H1 (cell line): ENCODE results near the gene COL19A1. TPM values are rescaled to one million over a fixed set of nuclear protein-coding genes. Genes with fewer than 3 reads are reported as not detected.

Experiments used
- CTCF ChIA-PET: fragments of 300-600 bp; sonication (Branson Sonifier 250); formaldehyde crosslinking; loops from one replicate; lab custom pipeline; 2021; ENCODE audit not compliant: partially characterized antibody; lab: Charles Lee
- POLR2A ChIA-PET: fragments of 300-600 bp; sonication (Branson Sonifier 250); formaldehyde crosslinking; loops from one replicate; lab custom pipeline; 2021; ENCODE audit warnings: inconsistent platforms; ENCODE audit not compliant: partially characterized antibody; lab: Charles Lee
- DNase-seq, 2 experiments: peaks; one replicate each; pipeline versions ENCODE4 v3.0.0 to v3.0.0-alpha.2; 2010 to 2022; ENCODE audit warnings: low spot score in 2 of 2, low read depth in 1 of 2, mixed read lengths in 1 of 2
- FAIRE-seq: peaks from 2 replicates; lab custom pipeline; 2011; peaks lifted over from hg19 to GRCh38; lab: Jason Lieb, UNC
- H2AFZ ChIP-seq: 2 replicates; pipeline ENCODE4 v1.8.1; 2012; ENCODE audit warnings: low read length, inconsistent platforms
- H2AK5ac ChIP-seq: 2 replicates; pipeline ENCODE4 v1.6.1; 2013; ENCODE audit warnings: low read depth, low read length
- H2BK120ac ChIP-seq: replicated peaks from 2 replicates; pipeline ENCODE3; 2013; ENCODE audit warnings: low read depth, low read length, inconsistent platforms
- H2BK12ac ChIP-seq: 2 replicates; pipeline ENCODE4 v1.6.1; 2013; ENCODE audit warnings: low read depth, low read length
- H2BK15ac ChIP-seq: 2 replicates; pipeline ENCODE4 v1.6.1; 2013; ENCODE audit warnings: low read length
- H2BK20ac ChIP-seq: 2 replicates; pipeline ENCODE4 v1.6.1; 2013; ENCODE audit warnings: low read length
- H2BK5ac ChIP-seq: 2 replicates; pipeline ENCODE4 v1.6.1; 2013; ENCODE audit warnings: low read depth, low read length
- H3K14ac ChIP-seq: 2 replicates; pipeline ENCODE4 v1.6.1; 2013; ENCODE audit warnings: inconsistent platforms; ENCODE audit not compliant: insufficient read length
- H3K18ac ChIP-seq: 2 replicates; pipeline ENCODE4 v1.6.1; 2013; ENCODE audit warnings: low read length; ENCODE audit errors: extremely low read depth
- H3K23ac ChIP-seq: 2 replicates; pipeline ENCODE4 v1.6.1; 2013; ENCODE audit warnings: inconsistent platforms; ENCODE audit not compliant: insufficient read length
- H3K23me2 ChIP-seq: 2 replicates; pipeline ENCODE4 v1.6.1; 2013; ENCODE audit warnings: low read depth, low read length
- H3K27ac ChIP-seq: 2 replicates; pipeline ENCODE4 v1.6.1; 2011; ENCODE audit warnings: low read depth, low read length, inconsistent platforms
- H3K27me3 ChIP-seq, 4 experiments: replicated peaks in 1 of 4; 1 replicate in 1 of 4; 2 replicates in 3 of 4; pipeline versions ENCODE4 v1.6.1 to v1.8.1; 2011 to 2013; ENCODE audit warnings: low read length in 3 of 4, mild to moderate bottlenecking in 3 of 4, inconsistent platforms in 2 of 4, mixed read lengths in 2 of 4, moderate library complexity in 1 of 4; ENCODE audit not compliant: control insufficient read depth in 3 of 4, insufficient read depth in 3 of 4; ENCODE audit errors: extremely low read depth in 1 of 4
- H3K36me3 ChIP-seq, 4 experiments: 2 replicates each; pipeline versions ENCODE4 v1.6.1 to v1.8.1; 2011 to 2013; ENCODE audit warnings: mild to moderate bottlenecking in 4 of 4, low read length in 3 of 4, moderate library complexity in 2 of 4, control low read depth in 1 of 4, inconsistent platforms in 1 of 4; ENCODE audit not compliant: insufficient read depth in 4 of 4, control insufficient read depth in 2 of 4
- H3K4ac ChIP-seq: replicated peaks from 2 replicates; pipeline ENCODE3; 2013; ENCODE audit warnings: low read length, low read depth, mixed read lengths, inconsistent platforms; ENCODE audit not compliant: insufficient read length
- H3K4me1 ChIP-seq, 4 experiments: replicated peaks in 1 of 4; 1 replicate in 1 of 4; 2 replicates in 3 of 4; pipeline versions ENCODE4 v1.6.1 to v1.8.1; 2011 to 2013; ENCODE audit warnings: low read length in 3 of 4, inconsistent platforms in 2 of 4, mixed read lengths in 1 of 4; ENCODE audit not compliant: insufficient read depth in 4 of 4, control insufficient read depth in 3 of 4
- H3K4me2 ChIP-seq, 2 experiments: 2 replicates each; pipeline versions ENCODE4 v1.6.1 to v1.8.1; 2011 to 2013; ENCODE audit warnings: low read depth in 2 of 2, low read length in 2 of 2, control low read depth in 1 of 2, inconsistent platforms in 1 of 2, mild to moderate bottlenecking in 1 of 2; ENCODE audit not compliant: insufficient read depth in 1 of 2
- H3K4me3 ChIP-seq, 4 experiments: fragments of 200-600, 300-600 bp in 1 of 4; sonication (generic), shearing (Covaris generic), sonication (Bioruptor Twin) in 1 of 4; 2 replicates each; pipeline versions ENCODE4 v1.5.1 to v1.8.1; 2011 to 2016; ENCODE audit warnings: low read length in 4 of 4, low read depth in 3 of 4, control low read depth in 2 of 4, inconsistent platforms in 2 of 4, mild to moderate bottlenecking in 2 of 4, mixed read lengths in 1 of 4, moderate library complexity in 1 of 4; ENCODE audit not compliant: insufficient read depth in 2 of 4; ENCODE audit errors: extremely low read depth in 1 of 4
- H3K56ac ChIP-seq: replicated peaks from 2 replicates; pipeline ENCODE3; 2013; ENCODE audit warnings: low read depth, mild to moderate bottlenecking, mixed read lengths, low read length, inconsistent platforms; ENCODE audit not compliant: insufficient read length
- H3K79me1 ChIP-seq: 2 replicates; pipeline ENCODE4 v1.6.1; 2013; ENCODE audit warnings: low read depth, low read length, control low read depth
- H3K79me2 ChIP-seq, 2 experiments: 2 replicates each; pipeline versions ENCODE4 v1.6.1 to v1.8.1; 2012 to 2013; ENCODE audit warnings: low read length in 2 of 2, mild to moderate bottlenecking in 2 of 2, inconsistent platforms in 1 of 2; ENCODE audit not compliant: insufficient read depth in 2 of 2, control insufficient read depth in 1 of 2
- H3K9ac ChIP-seq, 4 experiments: replicated peaks in 1 of 4; 1 replicate in 1 of 4; 2 replicates in 3 of 4; pipeline versions ENCODE4 v1.6.1 to v1.8.1; 2011 to 2013; ENCODE audit warnings: low read depth in 3 of 4, low read length in 3 of 4, control low read depth in 2 of 4, mild to moderate bottlenecking in 2 of 4, moderate library complexity in 2 of 4, inconsistent platforms in 1 of 4; ENCODE audit errors: extremely low read depth in 1 of 4
- H3K9me3 ChIP-seq, 2 experiments: 2 replicates each; pipeline versions ENCODE4 v1.6.1 to v1.8.1; 2012 to 2013; ENCODE audit warnings: mild to moderate bottlenecking in 2 of 2, moderate library complexity in 2 of 2, control low read depth in 1 of 2, inconsistent platforms in 1 of 2, low read depth in 1 of 2, low read length in 1 of 2, mixed read lengths in 1 of 2; ENCODE audit not compliant: insufficient read depth in 2 of 2
- H4K20me1 ChIP-seq, 2 experiments: replicated peaks in 1 of 2; 2 replicates each; pipeline versions ENCODE3 to v1.8.1; 2011 to 2013; ENCODE audit warnings: inconsistent platforms in 2 of 2, low read length in 2 of 2, mild to moderate bottlenecking in 1 of 2; ENCODE audit not compliant: insufficient read depth in 2 of 2, control insufficient read depth in 1 of 2
- H4K5ac ChIP-seq: 2 replicates; pipeline ENCODE4 v1.6.1; 2013; ENCODE audit warnings: low read length, low read depth, mixed read lengths, inconsistent platforms; ENCODE audit not compliant: insufficient read length
- H4K8ac ChIP-seq: 2 replicates; pipeline ENCODE4 v1.8.0; 2013; ENCODE audit warnings: mild to moderate bottlenecking, moderate library complexity, low read length, inconsistent platforms; ENCODE audit not compliant: insufficient read depth; ENCODE audit errors: extremely low read depth
- H4K91ac ChIP-seq: replicated peaks from 2 replicates; pipeline ENCODE3; 2013; ENCODE audit warnings: low read length, mixed read lengths, inconsistent platforms; ENCODE audit not compliant: insufficient read length
- ASH2L ChIP-seq: fragments of 200-600, 300-600 bp; sonication (generic); IDR thresholded peaks from one replicate; pipeline ENCODE4 v1.7.1; 2017; ENCODE audit warnings: low read length
- CBX5 ChIP-seq: fragments of 300-800, 300-1000 bp; sonication (generic); IDR thresholded peaks from 2 replicates; pipeline ENCODE4 v1.7.1; 2016; ENCODE audit warnings: antibody characterized with exemption, low read length, low read depth
- CEBPB ChIP-seq: IDR thresholded peaks from 2 replicates; pipeline ENCODE4 v1.6.1; 2012; ENCODE audit warnings: low read depth, low read length
- CREB1 ChIP-seq: IDR thresholded peaks from 2 replicates; pipeline ENCODE4 v1.6.1; 2012; ENCODE audit warnings: inconsistent platforms
- EZH2 ChIP-seq: fragments of 200-600 bp; sonication (generic); IDR thresholded peaks from 2 replicates; pipeline ENCODE4 v1.7.1; 2012; ENCODE audit warnings: low read depth, mild to moderate bottlenecking, moderate library complexity, low read length, inconsistent platforms; ENCODE audit not compliant: severe bottlenecking
- KDM1A ChIP-seq: fragments of 200-600, 300-600 bp; sonication (generic); IDR thresholded peaks from 2 replicates; pipeline ENCODE4 v1.7.1; 2016; ENCODE audit warnings: mild to moderate bottlenecking, low read length, borderline replicate concordance
- MAFK ChIP-seq: IDR thresholded peaks from 2 replicates; pipeline ENCODE4 v1.6.1; 2012; ENCODE audit warnings: low read depth, mild to moderate bottlenecking, improper control_type of control experiment, low read length
- MAX ChIP-seq: IDR thresholded peaks from 2 replicates; pipeline ENCODE4 v1.6.1; 2012; ENCODE audit warnings: inconsistent platforms
- POLR2AphosphoS5 ChIP-seq: IDR thresholded peaks from 2 replicates; pipeline ENCODE4 v1.6.1; 2011; ENCODE audit warnings: low read depth, low read length
- POU5F1 ChIP-seq: IDR thresholded peaks from 2 replicates; pipeline ENCODE4 v1.6.1; 2011; ENCODE audit warnings: low read depth, mild to moderate bottlenecking, low read length, moderate library complexity
- RAD21 ChIP-seq, 2 experiments: IDR thresholded peaks in 1 of 2; conservative IDR thresholded peaks in 1 of 2; 2 replicates each; pipeline ENCODE4 v1.6.1; 2011; ENCODE audit warnings: low read depth in 2 of 2, low read length in 2 of 2, improper control_type of control experiment in 1 of 2, inconsistent platforms in 1 of 2, mild to moderate bottlenecking in 1 of 2, moderate library complexity in 1 of 2
- TEAD4 ChIP-seq: IDR thresholded peaks from 2 replicates; pipeline ENCODE4 v1.6.1; 2012; ENCODE audit warnings: low read depth, low read length, inconsistent platforms, mixed read lengths
- USF2 ChIP-seq: IDR thresholded peaks from 2 replicates; pipeline ENCODE4 v1.6.1; 2011; ENCODE audit warnings: low read length, improper control_type of control experiment
- WGBS, 2 experiments: shearing (Covaris generic) in 1 of 2; methylation state at CpG; one replicate each; pipeline versions ENCODE4 v1.1.6 to v1.1.7; 2013 to 2015; ENCODE audit warnings: low lambda C conversion rate in 2 of 2, mixed read lengths in 2 of 2, inconsistent platforms in 1 of 2, low coverage in 1 of 2, missing lambda C conversion rate in 1 of 2; ENCODE audit not compliant: insufficient replicate concordance in 2 of 2, insufficient coverage in 1 of 2, insufficient read length in 1 of 2; ENCODE audit errors: extremely low coverage in 1 of 2, missing lambda C conversion rate in 1 of 2; 5-methylcytosine and 5-hydroxymethylcytosine counted together
- polyA plus RNA-seq, 7 experiments: library from polyadenylated mRNA; depleted of rRNA in 3 of 7; stranded (reverse) in 5 of 7; unstranded in 2 of 7; fragments of >200 nt in 5 of 7; fragments of 200-250 nt in 2 of 7; gene quantifications; 1 replicate in 5 of 7; 2 replicates in 1 of 7; 4 replicates in 1 of 7; pipeline versions ENCODE4 v1.2.1 to v1.2.3, GENCODE V29; 2011 to 2013; ENCODE audit warnings: missing spikeins in 2 of 7, mixed read lengths in 2 of 7
- total RNA-seq: library from RNA; stranded (reverse); fragmentation: NEBNext Ultra II Directional; extraction: Animal tissue kit (Norgen Biotek cat#: 25700); gene quantifications from 2 replicates; pipeline ENCODE4 v1.2.1, GENCODE V29; 2021

Gene COL19A1
- total and polyA plus RNA-seq, 2 of the 8 experiments (the other 6 are each of a cell fraction or from before 2014, with no cell fraction given) = not detected

GRCh38 chr6:70241991-70242420 is 375.6 kb downstream of the COL19A1 start:
- no peaks in the 10 kb centered on the region for H3K36me3 ChIP-seq
- FAIRE-seq = no peak
- TF ChIP-seq USF2 (no peak), MAX (no peak), CEBPB (no peak), CREB1 (no peak), KDM1A (no peak), EZH2 (no peak), POLR2AphosphoS5 (no peak), POU5F1 (no peak), TEAD4 (no peak), RAD21 (IDR thresholded peaks at IDR 0.05 in 1 of 2, conservative IDR thresholded peaks at IDR 0.05 in 1 of 2; ENCODE audit: low read depth in 2 of 2, low read length in 2 of 2) (no peak), CBX5 (no peak), ASH2L (no peak), MAFK (no peak)

More at GRCh38 chr6:70241991-70242420, 375.6 kb downstream of the COL19A1 start:
- Histone ChIP-seq H2AFZ (0 out of 2 replicates have a peak overlapping the region, but pooled peaks have one; percentile 30), H3K9ac (no peak overlapping the region), H3K23me2 (no peaks in the 10 kb centered on the region), H2AK5ac (no peak overlapping the region), H3K23ac (no peak overlapping the region), H3K9me3 (no peaks in the 10 kb centered on the region), H3K14ac (no peak overlapping the region), H4K5ac (no peak overlapping the region), H3K27ac (no peak overlapping the region), H4K20me1 (no peaks in the 10 kb centered on the region), H4K8ac (no peak overlapping the region), H2BK12ac (no peak overlapping the region), H3K56ac (no peak overlapping the region), H4K91ac (no peak overlapping the region), H3K79me1 (no peaks in the 10 kb centered on the region), H3K79me2 (no peaks in the 10 kb centered on the region), H3K4me2 (no peak overlapping the region), H2BK120ac (no peak overlapping the region), H2BK5ac (no peak overlapping the region), H3K4me3 (no peak overlapping the region), H3K27me3 (no peaks in the 10 kb centered on the region), H3K4me1 (peaks cover 0 to 6% (median 4%) of the 10 kb centered on the region in 4 experiments; a peak in 5 of 7 replicates), H2BK20ac (no peak overlapping the region), H3K4ac (no peak overlapping the region), H2BK15ac (no peak overlapping the region), H3K18ac (no peak overlapping the region)
- no peak for DNase-seq
- ChIA-PET CTCF (interaction anchor here (1.1 to 1.9 kb wide), 4 partner anchors 11 to 68 kb away, joined by 3 to 12 read pairs (median 4); no protein-coding TSS in a partner anchor), POLR2A (interaction anchor here (1.3 to 1.7 kb wide), 2 partner anchors 18 to 239 kb away, joined by 3 to 5 read pairs; no protein-coding TSS in a partner anchor)
- 87% methylated on average over 7 of the region's 7 CpGs; no CpG with 5 or more reads in 1 of the 2 experiments for WGBS, 2 experiments
